Astrocyte of the cerebellum (primary cell): Measurements from ENCODE around the gene SCP2.

Experiments used
- DNase-seq: peaks from one replicate; pipeline ENCODE4 v3.0.0-alpha.2; 2011; ENCODE audit warnings: low read depth
- H3K4me3 ChIP-seq: 2 replicates; pipeline ENCODE4 v1.5.1; 2011; ENCODE audit warnings: mild to moderate bottlenecking, low read depth, low read length, moderate library complexity
- in situ Hi-C: cut with HindIII; loops from 2 replicates; pipeline ENCODE4 v1.10.0; 2017; ENCODE audit warnings: low sequenced_read_pairs
- TF ChIP-seq, protein P1 (sequence below): IDR thresholded peaks from 2 replicates; pipeline ENCODE4 v1.5.1; 2012; ENCODE audit warnings: low read length, low read depth, moderate library complexity, mild to moderate bottlenecking; ENCODE audit errors: missing control alignments

Gene SCP2

GRCh38 chr1:53069265-53069662 lies 142.2 kb downstream of the SCP2 start:
- in situ Hi-C loops: no loop called here
- DNase-seq: no peak
- TF ChIP-seq, protein P1, sequence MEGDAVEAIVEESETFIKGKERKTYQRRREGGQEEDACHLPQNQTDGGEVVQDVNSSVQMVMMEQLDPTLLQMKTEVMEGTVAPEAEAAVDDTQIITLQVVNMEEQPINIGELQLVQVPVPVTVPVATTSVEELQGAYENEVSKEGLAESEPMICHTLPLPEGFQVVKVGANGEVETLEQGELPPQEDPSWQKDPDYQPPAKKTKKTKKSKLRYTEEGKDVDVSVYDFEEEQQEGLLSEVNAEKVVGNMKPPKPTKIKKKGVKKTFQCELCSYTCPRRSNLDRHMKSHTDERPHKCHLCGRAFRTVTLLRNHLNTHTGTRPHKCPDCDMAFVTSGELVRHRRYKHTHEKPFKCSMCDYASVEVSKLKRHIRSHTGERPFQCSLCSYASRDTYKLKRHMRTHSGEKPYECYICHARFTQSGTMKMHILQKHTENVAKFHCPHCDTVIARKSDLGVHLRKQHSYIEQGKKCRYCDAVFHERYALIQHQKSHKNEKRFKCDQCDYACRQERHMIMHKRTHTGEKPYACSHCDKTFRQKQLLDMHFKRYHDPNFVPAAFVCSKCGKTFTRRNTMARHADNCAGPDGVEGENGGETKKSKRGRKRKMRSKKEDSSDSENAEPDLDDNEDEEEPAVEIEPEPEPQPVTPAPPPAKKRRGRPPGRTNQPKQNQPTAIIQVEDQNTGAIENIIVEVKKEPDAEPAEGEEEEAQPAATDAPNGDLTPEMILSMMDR: no peak
- no peak overlapping the region for H3K4me3 ChIP-seq

DNA sequence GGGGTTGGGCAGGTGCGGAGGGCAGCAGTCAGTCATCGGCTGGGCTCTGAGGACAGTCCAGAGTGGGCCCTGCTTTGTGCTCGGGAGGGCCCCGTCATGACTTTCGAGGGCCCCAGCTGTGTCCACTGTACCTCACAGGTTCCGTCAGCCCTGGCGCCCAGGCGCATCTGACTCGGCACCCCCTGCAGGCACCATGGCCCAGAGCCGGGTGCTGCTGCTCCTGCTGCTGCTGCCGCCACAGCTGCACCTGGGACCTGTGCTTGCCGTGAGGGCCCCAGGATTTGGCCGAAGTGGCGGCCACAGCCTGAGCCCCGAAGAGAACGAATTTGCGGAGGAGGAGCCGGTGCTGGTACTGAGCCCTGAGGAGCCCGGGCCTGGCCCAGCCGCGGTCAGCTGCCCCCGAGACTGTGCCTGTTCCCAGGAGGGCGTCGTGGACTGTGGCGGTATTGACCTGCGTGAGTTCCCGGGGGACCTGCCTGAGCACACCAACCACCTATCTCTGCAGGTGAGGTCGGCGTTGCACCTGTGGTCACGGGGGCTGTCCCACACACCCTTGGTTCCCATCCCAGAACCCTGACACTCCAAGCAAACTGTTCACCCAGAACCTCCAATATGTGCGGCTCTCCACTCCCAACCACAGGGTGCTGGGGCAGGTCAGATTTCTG lies 142.7 kb downstream of the SCP2 start:
- in situ Hi-C loops: no loop called here
- DNase-seq: no peak
- no peak overlapping the region for H3K4me3 ChIP-seq
- TF ChIP-seq, protein P1: no peak

GRCh38 chr1:53070621-53071020 lies 143.5 kb downstream of the SCP2 start:
- TF ChIP-seq, protein P1: no peak
- no peak for DNase-seq
- H3K4me3 ChIP-seq: no peak overlapping the region
- in situ Hi-C loops: no loop called here

- H3K4me3 ChIP-seq: no peak overlapping the region
- DNase-seq: no peak
- in situ Hi-C loops: no loop called here
- TF ChIP-seq, protein P1: no peak
Observed at GRCh38 chr1:53071167-53071865, 144.2 kb downstream of the SCP2 start.

GRCh38 chr1:53071915-53072314 lies 144.8 kb downstream of the SCP2 start:
- TF ChIP-seq, protein P1: no peak

DNA sequence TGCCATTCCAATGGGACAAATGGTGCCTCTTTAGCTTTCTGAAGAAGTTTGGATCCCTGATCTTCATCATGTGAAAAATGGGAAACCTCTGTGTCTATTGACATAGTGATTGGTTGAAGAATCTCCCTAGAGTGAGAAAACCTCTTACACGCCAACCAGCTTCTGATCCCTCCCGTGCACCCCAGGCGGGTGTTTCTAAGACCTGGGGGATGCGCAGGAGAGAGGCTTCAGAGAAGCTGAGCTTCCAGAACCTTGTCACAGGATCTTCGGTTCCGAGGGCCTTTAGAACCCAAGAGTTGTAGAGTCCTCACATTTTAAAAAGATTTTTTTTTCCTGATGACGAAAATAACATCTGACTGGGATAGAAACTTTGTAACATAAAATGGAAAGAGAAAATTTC lies 146.2 kb downstream of the SCP2 start:
- no peak for DNase-seq
- no peak overlapping the region for H3K4me3 ChIP-seq
- TF ChIP-seq, protein P1: no peak
- in situ Hi-C loops: no loop called here

More at GRCh38 chr1:53071915-53072314, 144.8 kb downstream of the SCP2 start:
- DNase-seq: no peak
- in situ Hi-C loops: no loop called here
- no peak overlapping the region for H3K4me3 ChIP-seq
